Panc1 (cell line): Measurements from ENCODE around the gene FBLIM1. TPM values are rescaled to one million over a fixed set of nuclear protein-coding genes. Genes with fewer than 3 reads are reported as not detected.
A peak's percentile ranks its signal among the peaks of the same experiment; 100 is the strongest.

ENCODE experiments used
- ATAC-seq: fragments of 200-7000 bp; cut with Tn5 transposase; 2 replicates; pipeline ENCODE4 v1.9.1; 2020; ENCODE audit warnings: mild to moderate bottlenecking, moderate library complexity
- BruUV-seq: library from RNA; stranded (reverse); fragments of 400-500 nt; replicated peaks from 2 replicates; lab custom pipeline; 2021; lab: Mats Ljungman, UMichigan
- CTCF ChIA-PET: fragments of 300-600 bp; sonication (Branson Sonifier 250); formaldehyde crosslinking; loops from one replicate; lab custom pipeline; 2022; ENCODE audit warnings: antibody characterized with exemption; lab: Charles Lee
- POLR2A ChIA-PET: fragments of 300-600 bp; sonication (Branson Sonifier 250); formaldehyde crosslinking; loops from one replicate; lab custom pipeline; 2022; ENCODE audit warnings: antibody characterized with exemption; lab: Charles Lee
- DNase-seq: peaks from one replicate; pipeline ENCODE4 v3.0.0-alpha.2; 2010; ENCODE audit warnings: low read depth, low spot score
- H3K27ac ChIP-seq: 2 replicates; pipeline ENCODE4 v1.5.1; 2011; ENCODE audit warnings: mild to moderate bottlenecking, low read length, inconsistent platforms
- H3K27me3 ChIP-seq: fragments of 200-500 bp; sonication (Bioruptor generic); 2 replicates; pipeline ENCODE4 v1.6.0; 2014; ENCODE audit warnings: low read length, inconsistent platforms; ENCODE audit not compliant: control insufficient read depth, insufficient read depth
- H3K36me3 ChIP-seq: fragments of 200-500 bp; sonication (Bioruptor generic); 2 replicates; pipeline ENCODE4 v1.5.1; 2014; ENCODE audit warnings: inconsistent platforms, mild to moderate bottlenecking, low read length, moderate library complexity; ENCODE audit not compliant: control insufficient read depth, insufficient read depth
- H3K4me1 ChIP-seq: 2 replicates; pipeline ENCODE4 v1.5.1; 2011; ENCODE audit warnings: inconsistent platforms, mild to moderate bottlenecking, low read length, moderate library complexity; ENCODE audit not compliant: control insufficient read depth, insufficient read depth
- H3K4me3 ChIP-seq, 2 experiments: 2 replicates each; pipeline ENCODE4 v1.5.1; 2011 to 2012; ENCODE audit warnings: low read depth in 2 of 2, low read length in 2 of 2, mild to moderate bottlenecking in 2 of 2, inconsistent platforms in 1 of 2, moderate library complexity in 1 of 2
- H3K9me3 ChIP-seq: fragments of 200-500 bp; sonication (Bioruptor generic); 2 replicates; pipeline ENCODE4 v1.5.1; 2014; ENCODE audit warnings: low read depth, mild to moderate bottlenecking, inconsistent platforms, low read length, moderate library complexity; ENCODE audit not compliant: control insufficient read depth, insufficient read depth
- POLR2AphosphoS5 ChIP-seq: IDR thresholded peaks from 2 replicates; pipeline ENCODE4 v1.6.1; 2012; ENCODE audit warnings: mild to moderate bottlenecking, low read depth, low read length, moderate library complexity
- SIN3A ChIP-seq: IDR thresholded peaks from 2 replicates; pipeline ENCODE4 v1.6.1; 2012; ENCODE audit warnings: low read depth, mild to moderate bottlenecking, low read length, moderate library complexity, borderline replicate concordance; ENCODE audit not compliant: insufficient read depth
- TCF7L2 ChIP-seq: IDR thresholded peaks from 2 replicates; pipeline ENCODE4 v1.6.1; 2011; ENCODE audit warnings: mild to moderate bottlenecking, low read depth, low read length, inconsistent platforms
- in situ Hi-C: cut with HindIII; loops from 2 replicates; pipeline ENCODE4 v1.10.0; 2016; ENCODE audit warnings: low sequenced_read_pairs, low pct_unique_long_range_greater_than_20kb
- intact Hi-C: fragments of 100-400 bp; cut with micrococcal nuclease; formaldehyde crosslinking; loops from one replicate; pipeline ENCODE4 v1.10.0; 2022; ENCODE audit not compliant: unreplicated experiment
- total RNA-seq: library from RNA; stranded (reverse); gene quantifications from one replicate; pipeline ENCODE4 v1.2.1, GENCODE V29; 2021; ENCODE audit not compliant: unreplicated experiment
- TF ChIP-seq, protein P1 (sequence below), 2 experiments: IDR thresholded peaks; 2 replicates each; pipeline ENCODE4 v1.6.1; 2011 to 2012; ENCODE audit warnings: low read depth in 2 of 2, control low read depth in 1 of 2, low read length in 1 of 2, mild to moderate bottlenecking in 1 of 2, moderate library complexity in 1 of 2; ENCODE audit not compliant: insufficient read depth in 1 of 2
- TF ChIP-seq, protein P2 (sequence below): fragments of 450-650 bp; IDR thresholded peaks from 2 replicates; pipeline ENCODE4 v1.5.1; 2017; ENCODE audit warnings: mild to moderate bottlenecking

FBLIM1 gene
- total RNA-seq, 1 experiment from 2014 or later: 4.3 TPM

DNA sequence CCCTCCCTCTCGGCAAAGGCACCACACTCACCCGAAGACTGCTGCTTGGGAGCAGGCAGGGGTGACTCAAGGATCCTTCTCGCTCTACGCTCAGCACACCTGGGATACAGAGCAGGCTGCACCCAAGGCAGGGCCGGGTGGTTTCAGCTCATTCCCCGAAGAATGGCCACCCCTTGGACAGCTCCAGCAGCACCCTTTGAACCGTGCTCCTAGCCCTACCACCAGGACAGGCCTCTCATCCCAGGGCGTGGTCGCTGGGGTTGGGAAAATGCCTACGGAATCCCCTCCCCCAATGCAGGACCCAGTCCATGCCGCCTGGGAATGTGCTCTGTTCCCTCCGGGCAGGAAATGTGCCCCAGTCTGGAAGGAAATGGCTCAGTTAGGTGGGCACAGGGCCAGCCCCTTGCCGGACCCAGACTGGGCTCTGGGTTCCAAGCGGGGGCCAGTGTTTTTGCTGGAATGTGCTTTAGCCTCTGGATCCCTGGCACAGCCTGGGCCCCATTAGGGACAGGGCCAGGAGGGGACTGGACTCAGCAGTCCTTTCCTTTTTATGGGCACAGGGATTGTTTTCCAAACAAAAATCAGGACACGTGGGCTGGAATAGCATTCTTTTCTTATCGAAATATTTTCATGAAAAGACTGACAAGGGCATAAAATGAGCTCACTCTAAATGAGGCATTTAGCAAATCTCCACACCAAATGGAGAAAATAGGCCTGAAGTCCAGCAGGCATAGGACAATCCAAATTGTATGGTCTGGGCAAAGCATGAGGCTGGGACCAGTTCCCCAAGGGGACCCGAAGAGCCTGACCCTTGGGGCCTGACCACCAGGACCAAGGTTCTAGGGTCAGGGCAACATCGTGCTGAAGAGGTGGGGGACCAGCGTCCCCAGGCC, 8.9 kb upstream of the FBLIM1 start:
- H3K4me3 ChIP-seq: no peak overlapping the region
- TF ChIP-seq SIN3A (no peak), POLR2AphosphoS5 (no peak), TCF7L2 (no peak)
- TF ChIP-seq, protein P1, sequence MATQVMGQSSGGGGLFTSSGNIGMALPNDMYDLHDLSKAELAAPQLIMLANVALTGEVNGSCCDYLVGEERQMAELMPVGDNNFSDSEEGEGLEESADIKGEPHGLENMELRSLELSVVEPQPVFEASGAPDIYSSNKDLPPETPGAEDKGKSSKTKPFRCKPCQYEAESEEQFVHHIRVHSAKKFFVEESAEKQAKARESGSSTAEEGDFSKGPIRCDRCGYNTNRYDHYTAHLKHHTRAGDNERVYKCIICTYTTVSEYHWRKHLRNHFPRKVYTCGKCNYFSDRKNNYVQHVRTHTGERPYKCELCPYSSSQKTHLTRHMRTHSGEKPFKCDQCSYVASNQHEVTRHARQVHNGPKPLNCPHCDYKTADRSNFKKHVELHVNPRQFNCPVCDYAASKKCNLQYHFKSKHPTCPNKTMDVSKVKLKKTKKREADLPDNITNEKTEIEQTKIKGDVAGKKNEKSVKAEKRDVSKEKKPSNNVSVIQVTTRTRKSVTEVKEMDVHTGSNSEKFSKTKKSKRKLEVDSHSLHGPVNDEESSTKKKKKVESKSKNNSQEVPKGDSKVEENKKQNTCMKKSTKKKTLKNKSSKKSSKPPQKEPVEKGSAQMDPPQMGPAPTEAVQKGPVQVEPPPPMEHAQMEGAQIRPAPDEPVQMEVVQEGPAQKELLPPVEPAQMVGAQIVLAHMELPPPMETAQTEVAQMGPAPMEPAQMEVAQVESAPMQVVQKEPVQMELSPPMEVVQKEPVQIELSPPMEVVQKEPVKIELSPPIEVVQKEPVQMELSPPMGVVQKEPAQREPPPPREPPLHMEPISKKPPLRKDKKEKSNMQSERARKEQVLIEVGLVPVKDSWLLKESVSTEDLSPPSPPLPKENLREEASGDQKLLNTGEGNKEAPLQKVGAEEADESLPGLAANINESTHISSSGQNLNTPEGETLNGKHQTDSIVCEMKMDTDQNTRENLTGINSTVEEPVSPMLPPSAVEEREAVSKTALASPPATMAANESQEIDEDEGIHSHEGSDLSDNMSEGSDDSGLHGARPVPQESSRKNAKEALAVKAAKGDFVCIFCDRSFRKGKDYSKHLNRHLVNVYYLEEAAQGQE (IDR thresholded peaks at IDR 0.05; ENCODE audit: insufficient read depth in 1 of 2, low read depth in 2 of 2, low read length in 1 of 2): no peak
- TF ChIP-seq, protein P2, sequence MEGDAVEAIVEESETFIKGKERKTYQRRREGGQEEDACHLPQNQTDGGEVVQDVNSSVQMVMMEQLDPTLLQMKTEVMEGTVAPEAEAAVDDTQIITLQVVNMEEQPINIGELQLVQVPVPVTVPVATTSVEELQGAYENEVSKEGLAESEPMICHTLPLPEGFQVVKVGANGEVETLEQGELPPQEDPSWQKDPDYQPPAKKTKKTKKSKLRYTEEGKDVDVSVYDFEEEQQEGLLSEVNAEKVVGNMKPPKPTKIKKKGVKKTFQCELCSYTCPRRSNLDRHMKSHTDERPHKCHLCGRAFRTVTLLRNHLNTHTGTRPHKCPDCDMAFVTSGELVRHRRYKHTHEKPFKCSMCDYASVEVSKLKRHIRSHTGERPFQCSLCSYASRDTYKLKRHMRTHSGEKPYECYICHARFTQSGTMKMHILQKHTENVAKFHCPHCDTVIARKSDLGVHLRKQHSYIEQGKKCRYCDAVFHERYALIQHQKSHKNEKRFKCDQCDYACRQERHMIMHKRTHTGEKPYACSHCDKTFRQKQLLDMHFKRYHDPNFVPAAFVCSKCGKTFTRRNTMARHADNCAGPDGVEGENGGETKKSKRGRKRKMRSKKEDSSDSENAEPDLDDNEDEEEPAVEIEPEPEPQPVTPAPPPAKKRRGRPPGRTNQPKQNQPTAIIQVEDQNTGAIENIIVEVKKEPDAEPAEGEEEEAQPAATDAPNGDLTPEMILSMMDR: no peak
- peaks cover 15% of the 10 kb centered on the region for H3K4me1 ChIP-seq
- POLR2A ChIA-PET: no interaction called here
- no peak for DNase-seq
- intact Hi-C loops: loop anchor here (10.0 kb wide), 1 partner anchor 135 kb away; the partner anchor contains the start of gene DDI2
- BruUV-seq: no TSS peak
- H3K27ac ChIP-seq: peak overlapping the region; percentile 3; the same call in 1 of the 2 replicates
- H3K27me3 ChIP-seq: no peaks in the 10 kb centered on the region
- H3K36me3 ChIP-seq: no peaks in the 10 kb centered on the region
- CTCF ChIA-PET: no interaction called here
- no peaks in the 10 kb centered on the region for H3K9me3 ChIP-seq
- ATAC-seq: no peak
- in situ Hi-C loops: no loop called here

DNA sequence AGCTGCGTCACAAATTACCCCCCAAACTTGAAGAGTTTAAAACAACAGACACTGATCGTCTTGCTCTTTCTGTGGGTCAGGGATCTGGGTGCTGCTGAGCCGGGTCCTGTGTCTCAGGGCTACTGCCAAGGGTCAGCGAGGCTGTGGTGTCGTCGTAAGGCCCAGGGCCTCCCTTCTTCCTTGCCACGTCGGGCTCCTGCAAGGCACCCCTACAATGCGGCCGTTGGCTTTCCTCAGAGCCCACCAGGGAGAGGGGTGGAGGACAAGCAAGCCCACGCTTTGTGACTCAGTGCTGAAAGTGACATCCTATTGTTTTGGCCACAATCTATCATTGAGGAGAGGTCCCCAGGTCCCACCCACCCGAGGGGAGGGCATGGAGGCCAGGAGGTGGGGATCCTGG, 7.7 kb upstream of the FBLIM1 start:
- DNase-seq (no peak), ATAC-seq (no peak)
- in situ Hi-C loops (no loop called here), intact Hi-C loops (no loop called here)
- no peak overlapping the region for H3K27ac ChIP-seq
- H3K9me3 ChIP-seq: no peaks in the 10 kb centered on the region
- peaks cover 19% of the 10 kb centered on the region for H3K4me1 ChIP-seq
- H3K36me3 ChIP-seq: no peaks in the 10 kb centered on the region
- ChIA-PET CTCF (no interaction called here), POLR2A (no interaction called here)
- no peaks in the 10 kb centered on the region for H3K27me3 ChIP-seq
- no TSS peak for BruUV-seq
- TF ChIP-seq, protein P2: no peak
- TF ChIP-seq TCF7L2 (no peak), POLR2AphosphoS5 (no peak), SIN3A (no peak)
- TF ChIP-seq, protein P1 (IDR thresholded peaks at IDR 0.05; ENCODE audit: insufficient read depth in 1 of 2, low read depth in 2 of 2, low read length in 1 of 2): no peak
- H3K4me3 ChIP-seq: no peak overlapping the region
